GM21367 (cell line): ENCODE data around the gene CAMTA1.

Experiments used
- ATAC-seq: cut with Tn5 transposase; IDR thresholded peaks from one replicate; pipeline ENCODE4 v1.9.1; 2021; ENCODE audit not compliant: unreplicated experiment

Gene CAMTA1

DNA sequence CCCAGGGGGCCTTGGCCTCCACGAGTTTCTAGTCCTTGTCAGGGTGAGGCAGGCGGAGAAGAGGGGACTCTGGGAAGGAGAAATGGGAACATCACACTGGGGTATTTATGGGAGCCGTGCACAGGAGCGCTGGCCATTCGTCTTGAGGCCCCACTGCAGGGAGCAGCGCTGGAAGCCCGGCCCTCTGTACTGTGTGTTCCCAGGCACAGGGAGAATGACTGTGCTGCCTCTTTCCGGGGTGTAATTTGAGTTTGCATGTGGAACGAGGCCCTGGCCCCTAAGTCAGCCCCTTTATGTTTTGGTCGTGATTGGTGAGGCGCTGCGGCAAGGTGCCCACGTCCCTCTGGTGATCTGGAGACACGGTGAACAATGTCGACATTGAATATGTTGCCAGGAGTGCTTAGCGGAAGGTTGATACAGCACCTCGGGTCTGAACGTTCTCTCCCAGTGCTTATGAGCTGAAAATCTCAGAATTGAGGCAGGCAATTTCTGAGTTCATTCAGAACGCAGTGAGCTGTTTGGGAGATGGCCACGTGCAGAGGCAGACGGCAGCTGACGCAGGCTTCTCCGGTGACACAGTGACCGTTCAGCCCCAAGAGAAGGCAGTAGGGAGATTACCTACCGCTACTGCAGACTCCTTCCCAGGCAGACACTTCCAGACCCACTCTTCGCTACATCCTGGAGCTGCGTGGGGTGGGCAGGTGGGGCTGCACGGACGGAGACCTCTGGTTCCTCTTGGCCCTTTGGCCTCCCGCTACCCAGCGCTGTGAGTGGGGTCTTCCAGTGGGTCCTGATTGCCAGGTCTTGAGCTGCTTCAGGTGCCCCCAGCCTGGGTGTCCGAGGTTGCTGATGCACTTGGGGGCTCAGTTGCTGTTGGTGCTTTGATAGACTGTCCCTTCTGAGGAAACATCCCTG lies 265.8 kb downstream of the CAMTA1 start:
- ATAC-seq, result no peak

GRCh38 chr1:7052701-7053100 lies 267.4 kb downstream of the CAMTA1 start:
- ATAC-seq, result no peak

GRCh38 chr1:7060745-7061144 lies 275.5 kb downstream of the CAMTA1 start:
- ATAC-seq, result no peak

DNA sequence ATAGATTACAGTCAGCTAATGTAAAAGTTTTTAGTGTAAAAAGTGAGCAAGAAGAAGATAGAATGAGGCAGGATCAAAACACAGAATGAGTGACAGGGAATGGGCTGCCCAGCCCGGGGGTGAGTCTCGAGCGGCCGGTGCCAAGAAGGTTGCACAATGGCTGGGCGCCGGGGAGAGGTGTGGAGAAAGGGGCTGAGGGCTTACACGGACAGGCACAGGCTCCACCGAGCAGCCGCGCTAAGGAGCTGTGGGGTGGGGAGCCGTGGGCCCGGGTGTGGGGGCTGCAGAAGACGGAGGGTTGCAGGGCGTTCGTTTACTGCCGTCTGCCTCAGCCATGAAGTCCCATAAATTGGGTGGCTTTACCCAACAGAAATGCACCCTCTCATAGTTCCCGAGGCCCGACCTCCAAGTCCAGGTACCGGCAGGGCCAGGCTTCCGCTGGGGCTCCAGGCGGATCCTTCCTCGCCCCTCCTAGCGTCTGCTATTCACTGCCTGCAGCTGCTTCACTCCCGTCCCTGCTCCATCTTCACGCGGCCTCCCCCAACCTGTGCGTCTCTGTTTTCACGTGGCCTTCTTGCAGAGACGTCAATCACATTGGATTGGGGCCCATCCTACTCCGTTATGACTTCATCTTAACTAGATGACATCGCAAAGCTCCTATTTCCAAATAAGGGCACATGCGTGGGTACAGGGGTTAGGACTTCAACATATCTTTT lies 277.2 kb downstream of the CAMTA1 start:
- ATAC-seq, result no peak

DNA sequence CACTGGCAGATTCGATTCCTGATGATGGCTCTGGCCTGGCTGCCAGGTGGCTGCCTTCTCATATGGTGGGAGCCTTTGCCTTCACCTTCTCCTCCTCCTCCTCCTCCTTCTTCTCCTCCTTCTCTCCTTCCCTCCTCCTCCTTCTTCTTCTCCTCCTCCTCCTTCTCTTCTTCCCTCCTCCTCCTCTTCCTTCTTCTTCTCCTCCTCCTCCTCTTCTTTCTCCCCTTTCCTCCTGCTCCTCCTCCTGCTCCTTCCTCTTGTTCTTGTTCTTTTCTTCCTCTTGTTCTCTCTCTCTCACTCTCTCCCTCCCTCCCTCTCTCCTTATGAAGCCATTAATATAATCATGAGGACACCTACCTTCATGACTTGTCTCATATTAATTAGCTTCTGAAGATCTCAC lies 278.7 kb downstream of the CAMTA1 start:
- ATAC-seq, result no peak

DNA sequence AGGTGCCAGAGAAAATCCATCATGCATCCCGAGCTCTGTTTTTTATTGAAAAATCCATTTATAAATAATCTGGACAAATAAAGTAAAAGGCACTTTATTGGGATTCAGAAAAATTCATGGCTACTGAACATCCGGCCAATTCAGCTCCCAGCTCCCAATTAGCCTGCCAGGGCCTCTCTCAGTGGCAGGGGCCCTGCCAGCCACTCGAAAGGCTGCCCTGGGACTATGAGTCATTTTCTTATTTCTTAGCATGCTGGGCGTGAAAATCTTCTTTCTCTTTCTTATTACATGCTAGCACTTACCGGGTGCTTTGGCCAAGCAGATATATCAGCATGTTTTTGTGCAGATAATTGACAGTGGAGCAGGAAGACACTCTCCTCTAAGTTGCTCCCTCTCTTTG lies 283.3 kb downstream of the CAMTA1 start:
- no peak for ATAC-seq

GRCh38 chr1:7069931-7070330 lies 284.7 kb downstream of the CAMTA1 start:
- no peak for ATAC-seq

GRCh38 chr1:7070389-7071029 lies 285.3 kb downstream of the CAMTA1 start:
- no peak for ATAC-seq

GRCh38 chr1:7076117-7076516 lies 290.9 kb downstream of the CAMTA1 start:
- no peak for ATAC-seq

GRCh38 chr1:7076572-7076971 lies 291.3 kb downstream of the CAMTA1 start:
- no peak for ATAC-seq

GRCh38 chr1:7077136-7077535 lies 291.9 kb downstream of the CAMTA1 start:
- ATAC-seq, result no peak

DNA sequence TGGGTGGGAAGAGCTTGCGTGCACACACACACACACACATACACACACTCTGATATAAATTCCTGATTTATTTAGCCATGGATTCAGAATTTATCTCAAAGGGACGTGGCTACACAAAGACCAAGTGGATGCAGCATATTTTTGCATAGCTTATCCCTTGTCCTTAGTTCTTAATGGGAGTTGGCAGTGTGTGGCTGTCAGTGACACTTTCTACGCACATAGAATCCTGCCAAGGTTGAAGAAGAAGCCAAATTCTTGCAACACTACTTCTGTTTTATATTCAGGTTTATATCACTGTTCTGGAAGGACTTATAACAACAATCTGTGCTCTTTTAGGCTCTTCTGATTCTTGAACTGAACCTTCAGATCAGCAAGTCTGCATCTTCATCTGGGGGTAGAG lies 292.7 kb downstream of the CAMTA1 start:
- no peak for ATAC-seq

GRCh38 chr1:7079637-7080036 lies 294.4 kb downstream of the CAMTA1 start:
- no peak for ATAC-seq

GRCh38 chr1:7084232-7084894 lies 299.1 kb downstream of the CAMTA1 start:
- ATAC-seq, result no peak

DNA sequence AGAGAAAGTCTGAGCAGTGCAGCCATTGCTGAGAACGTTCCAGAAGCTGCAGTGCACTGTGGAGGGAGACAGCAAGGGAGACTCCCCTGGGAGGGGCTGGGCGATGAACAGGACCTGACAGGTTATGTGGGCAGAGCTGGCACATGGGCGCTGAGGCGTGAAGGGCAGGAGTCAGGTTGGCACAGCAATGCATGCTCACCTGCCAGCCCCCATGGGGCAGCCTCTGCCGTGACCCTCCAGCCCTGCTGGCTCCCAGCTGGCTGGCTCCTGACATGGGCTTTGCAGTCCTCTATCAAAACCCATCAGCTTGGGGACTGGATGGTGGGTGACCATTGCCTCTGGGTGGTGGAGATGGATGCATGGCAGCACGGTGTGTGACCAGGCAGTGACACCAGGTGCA lies 300.3 kb downstream of the CAMTA1 start:
- no peak for ATAC-seq

DNA sequence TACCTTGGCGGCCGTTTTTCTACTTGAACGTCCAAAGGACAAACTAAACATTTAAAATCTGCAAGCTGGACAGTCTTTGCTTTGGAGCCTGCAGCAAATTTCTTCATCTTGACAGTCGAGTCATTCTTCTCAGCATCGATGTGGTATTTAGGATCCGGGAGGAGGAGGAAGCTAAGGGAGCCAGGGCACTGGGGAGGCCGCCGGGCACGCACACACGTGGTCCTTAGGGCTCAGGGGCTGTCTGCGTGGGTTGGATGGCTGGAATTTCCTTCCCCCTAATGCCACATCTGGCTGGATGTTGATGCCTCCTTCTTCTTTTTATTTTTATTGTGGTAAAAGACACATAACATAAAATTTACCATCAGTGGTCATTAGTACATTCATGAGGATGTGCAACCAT lies 300.9 kb downstream of the CAMTA1 start:
- ATAC-seq, result no peak

- ATAC-seq, result no peak
These were observed 302.6 kb downstream of the CAMTA1 start for GRCh38 chr1:7087888-7088287.

DNA sequence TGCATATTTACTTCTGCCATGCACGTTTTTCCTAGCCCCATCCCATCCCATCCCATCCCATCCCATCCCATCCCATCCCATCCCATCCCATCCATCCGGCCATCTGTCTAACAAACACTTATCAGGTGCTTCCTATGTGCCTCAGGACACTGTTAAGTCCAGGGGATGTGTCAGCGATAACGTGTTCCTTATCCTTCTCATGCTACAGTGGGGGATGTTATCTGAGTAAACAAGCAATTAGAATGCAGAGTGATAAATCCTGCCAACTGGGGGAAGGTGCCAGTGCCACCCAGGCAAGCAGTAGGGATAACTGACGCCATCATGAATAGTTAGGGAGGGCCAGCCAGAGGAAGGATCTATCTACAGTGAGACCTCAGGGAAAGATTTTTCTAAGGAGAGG lies 304.2 kb downstream of the CAMTA1 start:
- ATAC-seq, result no peak

GRCh38 chr1:7093297-7093696 lies 308.0 kb downstream of the CAMTA1 start:
- no peak for ATAC-seq

DNA sequence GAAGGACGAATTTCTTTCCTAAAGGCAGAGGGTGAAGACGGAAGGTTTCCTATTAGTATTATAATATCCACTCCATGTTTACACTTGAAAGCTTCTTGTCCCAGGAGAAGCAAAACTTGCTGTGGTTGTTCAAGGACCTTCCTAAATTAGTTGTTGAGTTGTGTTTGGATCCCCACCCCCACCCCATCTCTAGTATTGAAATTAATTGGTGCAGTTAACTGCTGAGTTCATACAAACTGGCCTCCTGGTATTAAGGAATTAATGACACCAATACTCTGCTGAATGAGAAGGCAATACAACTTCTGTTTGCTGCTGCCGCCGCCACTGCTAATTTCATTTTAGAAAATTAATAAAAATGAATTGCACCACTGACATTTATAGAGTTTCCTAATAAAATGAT lies 308.8 kb downstream of the CAMTA1 start:
- ATAC-seq, result no peak

DNA sequence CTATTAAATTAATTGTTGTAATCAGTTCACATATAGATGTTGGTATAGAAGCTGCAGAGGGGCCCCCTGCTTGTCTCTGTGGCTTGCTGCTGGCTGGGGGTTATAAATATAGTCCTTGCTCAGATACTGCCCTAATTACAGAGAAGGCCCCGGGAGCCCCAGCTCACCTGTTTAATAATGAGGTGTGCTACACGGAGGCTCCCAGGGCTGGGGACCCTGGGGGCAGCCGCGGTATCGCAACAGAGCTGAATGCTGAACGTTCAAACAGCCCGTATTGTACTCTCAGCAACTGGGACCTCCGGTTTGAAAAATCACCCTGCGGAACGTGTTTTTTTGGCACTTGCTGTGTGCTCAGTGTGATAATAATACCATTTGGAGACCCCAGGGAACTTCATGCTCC lies 309.3 kb downstream of the CAMTA1 start:
- no peak for ATAC-seq
